Ovary (tissue), 9 donors: ENCODE results near the gene ARGLU1. TPM values are rescaled to one million over a fixed set of nuclear protein-coding genes. Genes with fewer than 3 reads are reported as not detected.

Experiments used
- DNase-seq, 5 donors: peaks; one replicate each; pipeline ENCODE4 v3.0.0-alpha.2; 2019 to 2020
- H3K27ac ChIP-seq, 2 donors: fragments of 200-600 bp; one replicate each; pipeline versions ENCODE4 v1.5.1 to v1.8.0; 2019 to 2022
- H3K27me3 ChIP-seq: fragments of 200-600 bp; one replicate; pipeline ENCODE4 v1.8.0; 2022
- H3K36me3 ChIP-seq: fragments of 200-600 bp; sonication (generic); one replicate; pipeline ENCODE4 v1.5.1; 2019
- H3K4me1 ChIP-seq: one replicate; pipeline ENCODE4 v1.8.1; 2013; ENCODE audit warnings: mild to moderate bottlenecking, moderate library complexity; ENCODE audit not compliant: insufficient read depth
- H3K4me3 ChIP-seq: fragments of 200-600 bp; sonication (generic); one replicate; pipeline ENCODE4 v1.5.1; 2017
- H3K9me3 ChIP-seq, 2 donors: fragments of 200-600 bp in 1 of 2; sonication (generic) in 1 of 2; one replicate each; pipeline versions ENCODE4 v1.5.1 to v1.8.1; 2013 to 2019; ENCODE audit warnings: mild to moderate bottlenecking in 1 of 2, moderate library complexity in 1 of 2
- CTCF ChIP-seq, 3 donors: fragments of 450-650 bp in 2 of 3; fragments of 200-600 bp in 1 of 3; IDR thresholded peaks; one replicate each; pipeline versions ENCODE4 v1.5.1 to v1.8.0; 2016 to 2022; ENCODE audit warnings: antibody characterized with exemption in 3 of 3, mild to moderate bottlenecking in 1 of 3
- EP300 ChIP-seq: sonication (generic); formaldehyde crosslinking; IDR thresholded peaks from one replicate; pipeline ENCODE4 v1.6.1; 2017; ENCODE audit warnings: antibody characterized with exemption
- POLR2A ChIP-seq: fragments of 450-650 bp; IDR thresholded peaks from one replicate; pipeline ENCODE4 v1.6.1; 2017; ENCODE audit warnings: antibody characterized with exemption, mild to moderate bottlenecking, moderate library complexity
- WGBS, 3 donors: extraction: QIAGEN DNeasy Blood & Tissue Kit in 1 of 3; methylation state at CpG; one replicate each; pipeline versions ENCODE4 v1.1.5 to v1.1.7; 2013 to 2017; 5-methylcytosine and 5-hydroxymethylcytosine counted together
- intact Hi-C, 4 donors: fragments of 100-400 bp; cut with DNase I; formaldehyde crosslinking; loops; one replicate each; pipeline versions ENCODE4 v1.11.0 to v1.15.1; 2022 to 2023
- polyA plus RNA-seq, 2 donors: library from polyadenylated mRNA; stranded (reverse); fragments of 200-250 nt in 1 of 2; fragments of 350-450 nt in 1 of 2; fragmentation: Illumina TruSeq in 1 of 2; extraction: RNeasy Lipid Tissue Mini Kit (QIAGEN cat#74804) in 1 of 2; gene quantifications; one replicate each; pipeline ENCODE4 v1.2.3, GENCODE V29; 2013 to 2014
- total RNA-seq, 7 donors: library from RNA; depleted of rRNA in 2 of 7; stranded (reverse); fragments of >200 nt in 2 of 7; fragmentation: NEBNext Ultra II Directional in 3 of 7; extraction: Animal tissue kit (Norgen Biotek cat#: 25700) in 3 of 7; gene quantifications; one replicate each; pipeline versions ENCODE4 v1.1.0 to v1.2.4, GENCODE V29; 2016 to 2023
- donor health status: DM: no; HTN: no; CAD: no; lungs with moderate emphysema.
- donor health status: DM: no; HTN: no; CAD: no.
- donor health status: Bipolar disorder and iron deficiency.
- donor health status: DM: yes; HTN: yes; CAD: no.
- donor health status: DM: no; HTN: no; CAD: no.
- donor health status: DM: yes; HTN: yes; CAD: no.

The ARGLU1 gene
- total and polyA plus RNA-seq, 9 donors, result 72.5 to 136 (median 76.8) TPM

GRCh38 chr13:106591299-106591698 is 23.4 kb upstream of the ARGLU1 start:
- intact Hi-C loops, result no loop called here
- no peak overlapping the region for H3K27ac ChIP-seq
- peaks cover 7% of the 10 kb centered on the region for H3K4me1 ChIP-seq
- no peaks in the 10 kb centered on the region for H3K36me3 ChIP-seq
- 64 to 70% (median 68%) methylated on average over 2 of the region's 2 CpGs for WGBS, 3 donors
- DNase-seq, result no peak
- H3K27me3 ChIP-seq, result no peaks in the 10 kb centered on the region
- TF ChIP-seq POLR2A, result no peak
- no peak for TF ChIP-seq CTCF (IDR thresholded peaks at IDR 0.05)
- TF ChIP-seq EP300, result no peak
- no peaks in the 10 kb centered on the region for H3K9me3 ChIP-seq
- no peak overlapping the region for H3K4me3 ChIP-seq

GRCh38 chr13:106589716-106590115 is 21.8 kb upstream of the ARGLU1 start:
- H3K4me1 ChIP-seq, result no peaks in the 10 kb centered on the region
- no peaks in the 10 kb centered on the region for H3K27me3 ChIP-seq
- intact Hi-C loops, result no loop called here
- DNase-seq, result no peak
- no peak overlapping the region for H3K4me3 ChIP-seq
- 80 to 82% (median 82%) methylated on average over 5 of the region's 5 CpGs for whole genome bisulfite sequencing, 3 donors
- H3K36me3 ChIP-seq, result no peaks in the 10 kb centered on the region
- no peaks in the 10 kb centered on the region for H3K9me3 ChIP-seq
- H3K27ac ChIP-seq, result no peak overlapping the region
- TF ChIP-seq POLR2A (no peak), EP300 (no peak), CTCF (IDR thresholded peaks at IDR 0.05) (no peak)

- TF ChIP-seq EP300 (no peak), POLR2A (no peak), CTCF (IDR thresholded peaks at IDR 0.05) (no peak)
- Histone ChIP-seq H3K9me3 (no peaks in the 10 kb centered on the region), H3K4me1 (no peaks in the 10 kb centered on the region), H3K4me3 (no peak overlapping the region), H3K27ac (no peak overlapping the region), H3K27me3 (no peaks in the 10 kb centered on the region), H3K36me3 (no peaks in the 10 kb centered on the region)
- 84 to 88% (median 88%) methylated on average over 4 of the region's 4 CpGs for WGBS, 3 donors
- intact Hi-C loops, result no loop called here
- DNase-seq, result no peak
Observed at GRCh38 chr13:106588367-106588766, 20.4 kb upstream of the ARGLU1 start.

- TF ChIP-seq CTCF (IDR thresholded peaks at IDR 0.05), result no peak
- no peak for TF ChIP-seq POLR2A
- no peak for TF ChIP-seq EP300
- no peaks in the 10 kb centered on the region for H3K36me3 ChIP-seq
- intact Hi-C loops, result no loop called here
- no peaks in the 10 kb centered on the region for H3K9me3 ChIP-seq
- no peak overlapping the region for H3K27ac ChIP-seq
- no peak for DNase-seq
- no peaks in the 10 kb centered on the region for H3K4me1 ChIP-seq
- no peak overlapping the region for H3K4me3 ChIP-seq
- WGBS, 3 donors, result 82 to 95% (median 93%) methylated on average over 3 of the region's 3 CpGs
- no peaks in the 10 kb centered on the region for H3K27me3 ChIP-seq
Observed at GRCh38 chr13:106587787-106588186, 19.9 kb upstream of the ARGLU1 start.
